Tibial artery (tissue), 4 donors: ENCODE measurements around the gene NDN.
A peak's percentile ranks its signal among the peaks of the same experiment; 100 is the strongest.

Experiments
- DNase-seq, 2 donors: peaks; one replicate each; pipeline ENCODE4 v3.0.0-alpha.2; 2019
- H3K27ac ChIP-seq, 2 donors: fragments of 200-600 bp; sonication (generic) in 1 of 2; 1 replicate in 1 of 2; 2 replicates in 1 of 2; pipeline ENCODE4 v1.5.1; 2018 to 2019; ENCODE audit warnings: mild to moderate bottlenecking in 1 of 2
- H3K27me3 ChIP-seq, 2 donors: fragments of 200-600 bp; sonication (generic) in 1 of 2; one replicate each; pipeline versions ENCODE4 v1.5.1 to v1.6.0; 2016 to 2019
- H3K36me3 ChIP-seq, 3 donors: fragments of 200-600 bp; sonication (generic) in 2 of 3; one replicate each; pipeline ENCODE4 v1.5.1; 2016 to 2019; ENCODE audit warnings: mild to moderate bottlenecking in 2 of 3
- H3K4me1 ChIP-seq, 4 donors: fragments of 200-600 bp; sonication (generic) in 2 of 4; 1 replicate in 3 of 4; 2 replicates in 1 of 4; pipeline ENCODE4 v1.5.1; 2016 to 2019
- H3K4me3 ChIP-seq, 2 donors: fragments of 200-600 bp; sonication (generic) in 1 of 2; 1 replicate in 1 of 2; 2 replicates in 1 of 2; pipeline ENCODE4 v1.5.1; 2018 to 2019; ENCODE audit warnings: mild to moderate bottlenecking in 2 of 2
- H3K9me3 ChIP-seq, 3 donors: fragments of 200-600 bp; sonication (generic) in 1 of 3; one replicate each; pipeline ENCODE4 v1.5.1; 2016 to 2019
- CTCF ChIP-seq, 2 experiments: fragments of 200-600 bp in 1 of 2; fragments of 450-650 bp in 1 of 2; IDR thresholded peaks; one replicate each; pipeline ENCODE4 v1.5.1; 2017 to 2019; ENCODE audit warnings: antibody characterized with exemption in 2 of 2, mild to moderate bottlenecking in 1 of 2, moderate library complexity in 1 of 2
- intact Hi-C: fragments of 100-400 bp; cut with DNase I; formaldehyde crosslinking; loops from one replicate; pipeline ENCODE4 v1.15.0; 2023; ENCODE audit warnings: low total_unique reads

NDN gene

GRCh38 chr15:23646165-23647000 is 40.7 kb downstream of the NDN start:
- no peak overlapping the region for H3K27ac ChIP-seq
- H3K4me3 ChIP-seq = no peak overlapping the region
- TF ChIP-seq CTCF (IDR thresholded peaks at IDR 0.05) = no peak
- intact Hi-C loops = loop anchor here (10.0 kb wide), 1 partner anchor 218 kb away; no protein-coding TSS in a partner anchor
- no peak for DNase-seq
- H3K27me3 ChIP-seq = peaks cover 0 to 54% of the 10 kb centered on the region in 2 donors
- H3K36me3 ChIP-seq = no peaks in the 10 kb centered on the region
- no peaks in the 10 kb centered on the region for H3K9me3 ChIP-seq
- peaks cover 0 to 3% (median 2%) of the 10 kb centered on the region in 4 donors for H3K4me1 ChIP-seq

- Histone ChIP-seq H3K27me3 (peaks cover 0 to 54% of the 10 kb centered on the region in 2 donors), H3K27ac (no peak overlapping the region), H3K9me3 (no peaks in the 10 kb centered on the region), H3K4me1 (peaks cover 0 to 3% (median 2%) of the 10 kb centered on the region in 4 donors), H3K36me3 (no peaks in the 10 kb centered on the region), H3K4me3 (no peak overlapping the region)
- intact Hi-C loops = loop anchor here (10.0 kb wide), 1 partner anchor 219 kb away; no protein-coding TSS in a partner anchor
- no peak for DNase-seq
- TF ChIP-seq CTCF (IDR thresholded peaks at IDR 0.05) = no peak
These were observed 41.5 kb downstream of the NDN start for GRCh38 chr15:23645371-23646164.

GRCh38 chr15:23644829-23645228 is 42.3 kb downstream of the NDN start:
- Histone ChIP-seq H3K27me3 (peaks cover 0 to 54% of the 10 kb centered on the region in 2 donors), H3K4me1 (peaks cover 0 to 3% (median 2%) of the 10 kb centered on the region in 4 donors), H3K9me3 (no peaks in the 10 kb centered on the region), H3K4me3 (no peak overlapping the region), H3K27ac (no peak overlapping the region), H3K36me3 (no peaks in the 10 kb centered on the region)
- TF ChIP-seq CTCF (IDR thresholded peaks at IDR 0.05) = no peak
- intact Hi-C loops = loop anchor here (10.0 kb wide), 1 partner anchor 220 kb away; no protein-coding TSS in a partner anchor
- DNase-seq = no peak

GRCh38 chr15:23642413-23643044 is 44.6 kb downstream of the NDN start:
- Histone ChIP-seq H3K4me1 (peaks cover 0 to 3% (median 2%) of the 10 kb centered on the region in 4 donors), H3K9me3 (no peaks in the 10 kb centered on the region), H3K27ac (no peak overlapping the region), H3K4me3 (no peak overlapping the region), H3K27me3 (peaks cover 0 to 44% of the 10 kb centered on the region in 2 donors), H3K36me3 (no peaks in the 10 kb centered on the region)
- TF ChIP-seq CTCF (IDR thresholded peaks at IDR 0.05) = peak; percentile 53 to 72
- DNase-seq = no peak
- intact Hi-C loops = loop anchor here (10.0 kb wide), 1 partner anchor 222 kb away; no protein-coding TSS in a partner anchor
